Gastroesophageal sphincter (tissue), 3 donors: ENCODE data around the gene AFDN.

Experiments used
- CTCF ChIP-seq, 4 experiments: fragments of 200-600 bp in 2 of 4; fragments of 450-650 bp in 2 of 4; sonication (generic) in 1 of 4; IDR thresholded peaks; one replicate each; pipeline ENCODE4 v1.5.1; 2017 to 2019; ENCODE audit warnings: antibody characterized with exemption in 4 of 4, mild to moderate bottlenecking in 2 of 4, moderate library complexity in 2 of 4
- EP300 ChIP-seq: sonication (generic); formaldehyde crosslinking; IDR thresholded peaks from one replicate; pipeline ENCODE4 v1.6.1; 2017; ENCODE audit warnings: antibody characterized with exemption, mild to moderate bottlenecking
- POLR2A ChIP-seq, 2 donors: fragments of 450-650 bp; IDR thresholded peaks; one replicate each; pipeline ENCODE4 v1.6.1; 2017; ENCODE audit warnings: antibody characterized with exemption in 2 of 2, mild to moderate bottlenecking in 2 of 2, moderate library complexity in 1 of 2
- POLR2AphosphoS5 ChIP-seq: sonication (generic); formaldehyde crosslinking; IDR thresholded peaks from one replicate; pipeline ENCODE4 v1.6.1; 2017; ENCODE audit warnings: antibody characterized with exemption

- TF ChIP-seq POLR2AphosphoS5 (no peak), CTCF (IDR thresholded peaks at IDR 0.05) (no peak), EP300 (no peak), POLR2A (IDR thresholded peaks at IDR 0.05) (no peak)
Observed at GRCh38 chr6:167781066-167781767, 45.5 kb upstream of the AFDN start.
